Progenitor cell of endocrine pancreas (in vitro differentiated cells): ENCODE data around the gene P4HA2. TPM values are rescaled to one million over a fixed set of nuclear protein-coding genes. Genes with fewer than 3 reads are reported as not detected.

ENCODE experiments used
- DNase-seq: peaks from one replicate; pipeline ENCODE4 v3.0.0; 2021; ENCODE audit warnings: low spot score; ENCODE audit not compliant: unreplicated experiment
- H3K27ac Mint-ChIP-seq: 2 replicates; pipeline ENCODE4 v1.8.0; 2021; ENCODE audit warnings: mild to moderate bottlenecking, moderate library complexity, mixed read lengths
- H3K27me3 Mint-ChIP-seq: 2 replicates; pipeline ENCODE4 v1.8.0; 2021; ENCODE audit warnings: mixed read lengths
- H3K36me3 Mint-ChIP-seq: 2 replicates; pipeline ENCODE4 v1.8.0; 2022; ENCODE audit warnings: mixed read lengths; ENCODE audit not compliant: insufficient read depth
- H3K4me1 Mint-ChIP-seq: 2 replicates; pipeline ENCODE4 v1.8.0; 2021; ENCODE audit warnings: low read depth, mixed read lengths
- H3K4me3 Mint-ChIP-seq: 2 replicates; pipeline ENCODE4 v1.8.0; 2021; ENCODE audit warnings: low read depth, mild to moderate bottlenecking, moderate library complexity, mixed read lengths
- H3K9me3 Mint-ChIP-seq: 2 replicates; pipeline ENCODE4 v1.8.0; 2021; ENCODE audit warnings: low read depth, mixed read lengths
- CTCF ChIP-seq: fragments of 200-600 bp; sonication (generic); IDR thresholded peaks from one replicate; pipeline ENCODE4 v1.5.0; 2021; ENCODE audit warnings: antibody characterized with exemption, mild to moderate bottlenecking; ENCODE audit not compliant: unreplicated experiment
- total RNA-seq: library from RNA; stranded (reverse); gene quantifications from 2 replicates; pipeline ENCODE4 v1.2.1, GENCODE V29; 2021

P4HA2 gene
- total RNA-seq, 1 donor from 2014 or later: 18.5 TPM

DNA sequence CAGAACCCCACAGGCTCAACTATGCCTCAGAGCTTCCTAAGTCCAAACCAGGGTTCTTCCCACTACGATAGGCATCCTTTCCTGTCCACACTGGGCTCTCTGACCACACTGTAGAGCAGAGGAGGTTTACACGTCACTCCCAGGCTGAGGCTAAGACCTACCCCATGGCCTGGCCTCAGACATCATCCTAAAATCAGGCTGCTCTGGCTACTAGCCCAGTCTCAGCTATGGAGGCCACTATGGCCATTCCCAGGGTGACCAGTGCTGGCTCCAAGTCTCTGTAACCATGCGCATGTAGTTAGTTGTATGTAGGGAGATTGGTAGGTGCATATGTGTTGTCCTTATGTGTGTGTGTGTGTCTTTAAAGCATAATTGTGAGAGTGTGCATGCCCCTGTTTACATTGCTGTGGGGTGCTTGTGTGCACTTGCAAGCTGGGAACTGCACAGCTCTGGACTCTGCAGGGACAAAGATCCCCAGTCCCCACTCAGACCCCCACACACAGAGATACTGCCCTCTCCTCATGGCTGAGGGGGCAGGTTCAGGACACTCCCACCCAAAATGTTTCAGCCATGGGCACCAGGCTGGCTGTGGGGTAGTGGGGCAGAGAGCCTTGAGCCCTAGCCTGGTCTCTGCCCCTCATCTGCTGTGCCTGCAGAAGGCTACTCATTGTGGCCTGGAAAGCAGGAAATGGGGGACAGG lies 42.1 kb upstream of the P4HA2 start:
- H3K27ac Mint-ChIP-seq: no peak overlapping the region
- no peaks in the 10 kb centered on the region for H3K36me3 Mint-ChIP-seq
- no peak for DNase-seq
- no peak for TF ChIP-seq CTCF
- H3K9me3 Mint-ChIP-seq: no peaks in the 10 kb centered on the region
- H3K27me3 Mint-ChIP-seq: no peaks in the 10 kb centered on the region
- peaks cover 14% of the 10 kb centered on the region for H3K4me1 Mint-ChIP-seq
- no peak overlapping the region for H3K4me3 Mint-ChIP-seq

GRCh38 chr5:132268769-132269551 lies 41.3 kb upstream of the P4HA2 start:
- no peaks in the 10 kb centered on the region for H3K36me3 Mint-ChIP-seq
- peaks cover 15% of the 10 kb centered on the region for H3K4me1 Mint-ChIP-seq
- H3K9me3 Mint-ChIP-seq: no peaks in the 10 kb centered on the region
- no peak for TF ChIP-seq CTCF
- H3K27me3 Mint-ChIP-seq: no peaks in the 10 kb centered on the region
- H3K27ac Mint-ChIP-seq: no peak overlapping the region
- no peak for DNase-seq
- H3K4me3 Mint-ChIP-seq: no peak overlapping the region

DNA sequence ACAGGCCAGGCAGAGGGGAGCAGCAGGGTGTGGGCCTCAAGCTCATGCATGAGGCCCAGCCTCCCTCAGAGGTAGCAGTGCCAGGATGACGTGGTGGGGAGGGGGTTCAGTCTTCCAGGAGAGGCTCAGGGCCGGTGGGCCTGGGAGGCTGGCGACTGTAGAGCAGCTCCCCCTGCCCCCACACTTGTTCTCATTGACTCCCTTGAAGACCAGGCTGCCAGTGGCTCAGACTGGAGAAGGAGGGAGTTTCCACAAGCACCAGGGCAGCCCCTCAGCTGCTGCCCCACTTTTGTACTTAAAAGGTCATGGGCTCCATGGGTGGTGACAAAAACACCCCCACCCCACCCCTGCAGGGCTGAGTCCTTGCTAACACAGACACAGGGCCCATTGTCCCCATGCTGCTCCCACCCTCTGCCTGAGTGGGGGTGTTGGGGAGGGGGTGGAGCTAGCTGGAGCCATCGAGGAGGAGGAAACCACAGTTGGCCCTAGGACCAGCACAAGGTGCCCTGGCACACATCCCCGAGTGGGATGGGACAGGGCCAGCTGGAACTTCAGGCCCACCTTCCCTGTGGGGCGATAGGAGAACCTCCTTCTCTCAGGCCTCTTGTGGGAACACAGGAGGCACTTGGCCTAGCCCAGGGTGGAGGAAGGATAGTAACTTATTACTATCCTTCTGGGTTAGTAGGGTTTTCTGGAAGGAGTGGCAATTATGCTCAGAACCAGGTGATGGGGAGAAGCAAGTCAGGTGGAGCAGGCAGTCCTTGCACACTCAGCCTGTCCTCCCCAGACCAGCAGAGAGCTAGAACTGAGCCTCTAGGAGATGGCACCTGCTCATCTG lies 40.5 kb upstream of the P4HA2 start:
- Mint-ChIP-seq H3K36me3 (no peaks in the 10 kb centered on the region), H3K27me3 (no peaks in the 10 kb centered on the region), H3K9me3 (no peaks in the 10 kb centered on the region), H3K4me1 (peaks cover 15% of the 10 kb centered on the region), H3K27ac (peak overlapping the region; percentile 56), H3K4me3 (no peak overlapping the region)
- no peak for TF ChIP-seq CTCF
- DNase-seq: no peak

GRCh38 chr5:132267166-132267739 lies 39.6 kb upstream of the P4HA2 start:
- Mint-ChIP-seq H3K4me3 (no peak overlapping the region), H3K36me3 (no peaks in the 10 kb centered on the region), H3K27ac (peak overlapping the region; percentile 56), H3K4me1 (peaks cover 13% of the 10 kb centered on the region), H3K27me3 (no peaks in the 10 kb centered on the region), H3K9me3 (no peaks in the 10 kb centered on the region)
- no peak for DNase-seq
- no peak for TF ChIP-seq CTCF

- H3K27me3 Mint-ChIP-seq: no peaks in the 10 kb centered on the region
- H3K9me3 Mint-ChIP-seq: no peaks in the 10 kb centered on the region
- no peak overlapping the region for H3K4me3 Mint-ChIP-seq
- peaks cover 13% of the 10 kb centered on the region for H3K4me1 Mint-ChIP-seq
- H3K36me3 Mint-ChIP-seq: peaks cover 2% of the 10 kb centered on the region
- DNase-seq: no peak
- no peak overlapping the region for H3K27ac Mint-ChIP-seq
- no peak for TF ChIP-seq CTCF
Measured at GRCh38 chr5:132266836-132267160, 39.1 kb upstream of the P4HA2 start.
